Frontal cortex (tissue), 4 donors: ENCODE data around the gene PRKAR2B. TPM values are rescaled to one million over a fixed set of nuclear protein-coding genes. Genes with fewer than 3 reads are reported as not detected.
"Not testable (repeated sequence)": the region's sequence is repeated elsewhere in the genome, so short reads cannot be mapped to it uniquely, and the experiment has no call there.

Source experiments
- DNase-seq, 2 donors: peaks; one replicate each; pipeline ENCODE4 v3.0.0; 2012; ENCODE audit warnings: low spot score in 2 of 2
- FAIRE-seq: peaks from 2 replicates; lab custom pipeline; 2012; peaks lifted over from hg19 to GRCh38; lab: Jason Lieb, UNC
- total RNA-seq: library from RNA; depleted of rRNA; stranded (reverse); fragments of >200 nt; gene quantifications from one replicate; pipeline ENCODE4 v1.2.3, GENCODE V29; 2014
- donor health status: control.
- donor health status: control.
- donor health status: control.

PRKAR2B gene
- total RNA-seq, 1 donor from 2014 or later = 282 TPM

- FAIRE-seq = no peak
- DNase-seq = no peak
Measured at GRCh38 chr7:107025449-107026103, 18.9 kb upstream of the PRKAR2B start.

- DNase-seq (no peak), FAIRE-seq (no peak)
Measured at GRCh38 chr7:107026166-107026565, 18.3 kb upstream of the PRKAR2B start.

GRCh38 chr7:107027208-107027607 lies 17.3 kb upstream of the PRKAR2B start:
- no peak for DNase-seq
- FAIRE-seq = no peak

GRCh38 chr7:107029061-107029763 lies 15.3 kb upstream of the PRKAR2B start:
- DNase-seq (no peak), FAIRE-seq (no peak)

GRCh38 chr7:107029764-107030286 lies 14.7 kb upstream of the PRKAR2B start:
- FAIRE-seq (no peak), DNase-seq (no peak)

- FAIRE-seq = no peak
- no peak for DNase-seq
Measured at GRCh38 chr7:107032050-107032449, 12.5 kb upstream of the PRKAR2B start.

- FAIRE-seq (no peak), DNase-seq (no peak)
Measured at GRCh38 chr7:107032720-107033438, 11.6 kb upstream of the PRKAR2B start.

GRCh38 chr7:107034553-107034952 lies 10.0 kb upstream of the PRKAR2B start:
- FAIRE-seq (no peak), DNase-seq (no peak)

- no peak for FAIRE-seq
- no peak for DNase-seq
Measured at GRCh38 chr7:107035446-107035845, 9.1 kb upstream of the PRKAR2B start.

- no peak for DNase-seq
- FAIRE-seq = no peak
Measured at GRCh38 chr7:107036535-107036934, 8.0 kb upstream of the PRKAR2B start.

GRCh38 chr7:107037717-107038603 lies 6.5 kb upstream of the PRKAR2B start:
- DNase-seq (no peak), FAIRE-seq (no peak)

GRCh38 chr7:107039199-107039900 lies 5.2 kb upstream of the PRKAR2B start:
- no peak for FAIRE-seq
- no peak for DNase-seq

- no peak for FAIRE-seq
- DNase-seq = no peak
Measured at GRCh38 chr7:107041097-107041496, 3.4 kb upstream of the PRKAR2B start.

- DNase-seq, FAIRE-seq: not testable (repeated sequence)
Measured at GRCh38 chr7:107041764-107042163, 2.7 kb upstream of the PRKAR2B start.

- not testable (repeated sequence) for FAIRE-seq
Measured at GRCh38 chr7:107042326-107042910, 2.1 kb upstream of the PRKAR2B start.

GRCh38 chr7:107043491-107043890 lies 1.0 kb upstream of the PRKAR2B start:
- DNase-seq (peak; percentile 6 to 34), FAIRE-seq (no peak)

More at GRCh38 chr7:107042326-107042910, 2.1 kb upstream of the PRKAR2B start:
- not testable (repeated sequence) for DNase-seq

- no peak for DNase-seq
Measured at GRCh38 chr7:107043921-107044346, 571 bp upstream of the PRKAR2B start.

GRCh38 chr7:107045195-107045960 lies 873 bp downstream of the PRKAR2B start:
- FAIRE-seq (no peak), DNase-seq (peak in 1 of 2 donors; percentile 12)

More at GRCh38 chr7:107043921-107044346, 571 bp upstream of the PRKAR2B start:
- FAIRE-seq = no peak
